NOMO-1 treated with dmso at 0.1 percent for 144 hours (cell line): ENCODE data around the gene SUSD1.
"Not testable (repeated sequence)": the region's sequence is repeated elsewhere in the genome, so short reads cannot be mapped to it uniquely, and the experiment has no call there.

Experiments
- DNase-seq: peaks from one replicate; lab custom pipeline; 2025; ENCODE audit not compliant: unreplicated experiment; lab: John Stamatoyannopoulos, UW

Gene SUSD1

GRCh38 chr9:112174965-112175795 lies at the start of gene SUSD1:
TSS of gene SUSD1 (minus strand) at chr9:112175297. CDS start at chr9:112175235, 62 bp downstream.
- DNase-seq, result no peak

DNA sequence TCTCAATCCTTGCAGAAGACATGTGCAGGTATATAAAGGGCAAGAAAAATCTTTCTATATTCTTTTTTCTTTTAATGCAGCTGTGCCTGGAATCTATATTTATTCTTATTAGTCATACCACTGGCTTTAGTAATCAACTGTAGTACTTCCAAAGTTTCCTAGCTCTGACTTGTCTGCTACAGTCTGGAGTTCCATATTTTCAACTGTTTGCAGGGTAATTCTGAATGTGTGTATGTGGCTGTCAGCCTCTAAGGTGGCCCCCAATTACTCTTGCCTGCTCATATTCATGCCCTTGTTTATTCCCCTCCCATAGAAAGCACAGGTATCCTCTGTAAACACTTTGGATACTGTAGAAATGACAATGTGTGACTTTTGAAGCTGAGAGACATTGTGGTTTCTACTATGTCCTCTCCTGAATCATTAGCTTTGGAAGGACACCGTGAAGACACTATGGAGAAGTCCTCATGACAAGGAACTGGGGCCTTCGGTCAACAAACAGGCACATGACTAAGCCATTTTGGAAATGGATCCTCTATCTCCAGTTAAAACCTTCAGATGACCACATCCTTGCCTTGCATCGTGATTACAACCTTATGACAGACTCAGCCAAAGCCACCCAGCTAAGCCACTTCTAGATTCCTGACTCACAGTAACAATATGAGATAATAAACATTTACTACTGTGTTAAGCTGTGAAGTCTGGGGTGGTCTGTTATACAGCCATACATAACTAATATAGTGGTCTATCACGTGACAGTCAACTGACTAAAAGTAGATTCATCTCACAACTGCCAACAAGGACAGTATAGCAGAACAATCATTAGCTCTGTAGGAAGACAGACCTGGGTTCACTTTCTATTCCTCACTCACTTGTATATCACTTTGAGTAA lies 49.5 kb upstream of the SUSD1 start:
- DNase-seq, result no peak

DNA sequence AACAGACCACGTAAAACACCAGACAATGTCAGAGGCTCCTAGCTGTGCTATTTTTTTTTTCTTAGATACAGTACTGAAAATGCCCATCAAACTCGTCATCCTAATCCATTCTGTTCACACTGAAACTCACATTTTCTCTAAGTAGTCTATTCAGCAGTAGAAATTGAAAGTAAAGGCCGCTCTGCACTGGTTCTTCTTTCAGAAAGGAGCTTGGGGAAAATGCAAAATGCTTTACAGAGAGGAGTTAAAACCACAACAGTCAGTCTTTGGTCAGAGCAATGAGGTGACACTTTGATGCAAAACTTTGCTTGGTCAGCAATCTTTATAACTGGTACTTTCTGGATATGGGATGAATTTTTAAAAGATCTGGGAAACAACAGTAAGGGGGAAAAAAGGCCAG lies 43.8 kb upstream of the SUSD1 start:
- no peak for DNase-seq

GRCh38 chr9:112212926-112213325 lies 37.8 kb upstream of the SUSD1 start:
- DNase-seq, result no peak

DNA sequence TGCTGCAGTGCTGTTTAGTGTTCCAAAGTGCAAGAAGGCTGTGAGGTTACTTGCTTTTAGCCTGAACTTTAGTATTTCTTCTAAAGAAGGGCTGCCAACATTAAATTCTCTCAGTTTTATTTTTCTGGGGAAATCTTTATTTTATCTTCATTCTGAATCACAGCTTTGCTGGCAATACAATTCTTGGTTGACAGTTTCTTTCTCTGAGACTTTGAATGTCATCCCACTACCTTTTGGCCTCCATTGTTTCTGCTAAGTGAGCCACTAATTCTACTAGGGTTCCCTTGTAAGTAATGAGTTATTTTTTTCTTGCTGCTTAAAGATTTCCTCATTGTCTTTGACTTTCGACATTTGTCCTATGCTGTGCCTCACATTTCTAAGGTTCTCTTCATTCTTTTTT lies 32.4 kb upstream of the SUSD1 start:
- no peak for DNase-seq

DNA sequence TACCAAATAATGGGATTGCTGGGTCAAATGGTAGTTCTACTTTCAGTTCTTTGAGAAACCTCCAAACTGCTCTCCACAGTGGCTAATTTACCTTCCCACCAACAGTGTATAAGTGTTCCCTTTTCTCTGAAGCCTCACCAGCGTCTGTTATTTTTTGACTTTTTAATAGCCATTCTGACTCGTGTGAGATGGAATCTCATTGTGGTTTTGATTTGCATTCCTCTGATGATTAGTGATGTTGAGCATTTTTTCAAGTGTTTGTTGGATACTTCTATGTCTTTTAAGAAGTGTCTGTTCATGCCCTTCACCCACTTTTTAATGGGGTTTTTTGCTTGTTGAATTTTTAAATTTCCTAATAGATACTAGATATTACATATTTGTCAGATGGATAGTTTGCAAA lies 28.4 kb upstream of the SUSD1 start:
- DNase-seq, result no peak

GRCh38 chr9:112200711-112201110 lies 25.6 kb upstream of the SUSD1 start:
- no peak for DNase-seq

DNA sequence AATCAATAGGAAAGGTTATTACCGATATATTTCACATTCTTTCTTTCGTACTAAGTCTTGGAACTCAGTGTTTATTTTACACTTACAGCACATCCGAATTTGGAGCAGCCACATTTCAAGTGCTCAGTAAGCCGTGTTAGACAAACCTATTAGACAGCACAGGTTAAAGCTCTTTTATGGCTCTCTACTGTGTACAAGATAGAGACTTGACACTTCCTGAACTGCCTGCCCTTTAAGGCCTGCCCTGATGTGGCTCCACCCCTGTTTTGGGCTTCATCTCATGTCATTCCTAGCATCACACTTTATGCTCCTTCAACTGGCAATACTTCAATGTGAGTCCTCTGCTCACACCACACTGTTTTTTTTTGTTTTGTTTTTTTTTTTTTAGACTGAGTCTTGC lies 23.5 kb upstream of the SUSD1 start:
- DNase-seq, result no peak

- DNase-seq, result no peak
Observed at GRCh38 chr9:112194969-112195431, 19.9 kb upstream of the SUSD1 start.

DNA sequence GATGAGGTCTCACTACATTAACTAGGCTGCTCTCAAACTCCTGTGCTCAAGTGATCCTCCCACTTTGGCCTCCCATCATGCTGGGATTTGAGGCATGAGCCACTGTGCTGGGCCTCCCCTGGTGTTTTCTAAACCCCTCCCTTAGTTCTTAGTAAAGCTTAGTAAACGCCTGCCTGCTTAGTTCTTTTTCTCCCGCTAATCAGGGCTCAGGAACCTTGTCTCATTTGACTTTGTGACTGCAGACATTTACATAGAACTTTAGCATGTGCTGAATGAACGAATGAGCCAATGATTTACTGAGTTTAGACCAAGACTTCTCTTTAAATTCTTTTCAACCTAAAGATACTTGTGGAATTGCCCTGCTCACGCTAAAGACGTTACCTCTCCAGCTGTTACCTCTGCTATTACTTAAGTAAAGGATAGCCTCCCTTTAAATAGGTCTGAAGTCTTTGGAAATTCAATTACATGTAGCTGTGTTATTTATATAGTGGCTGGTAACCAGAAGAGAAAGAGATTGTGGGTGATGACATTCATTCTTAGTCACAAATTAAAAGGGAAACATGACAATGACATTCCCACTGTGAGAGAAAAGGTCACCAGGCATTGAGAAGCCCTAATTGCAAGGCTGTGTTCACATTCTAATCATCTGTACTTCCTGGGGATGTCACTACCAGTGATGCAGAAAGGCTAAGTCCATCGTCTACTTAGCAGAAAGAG lies 18.6 kb upstream of the SUSD1 start:
- no peak for DNase-seq

DNA sequence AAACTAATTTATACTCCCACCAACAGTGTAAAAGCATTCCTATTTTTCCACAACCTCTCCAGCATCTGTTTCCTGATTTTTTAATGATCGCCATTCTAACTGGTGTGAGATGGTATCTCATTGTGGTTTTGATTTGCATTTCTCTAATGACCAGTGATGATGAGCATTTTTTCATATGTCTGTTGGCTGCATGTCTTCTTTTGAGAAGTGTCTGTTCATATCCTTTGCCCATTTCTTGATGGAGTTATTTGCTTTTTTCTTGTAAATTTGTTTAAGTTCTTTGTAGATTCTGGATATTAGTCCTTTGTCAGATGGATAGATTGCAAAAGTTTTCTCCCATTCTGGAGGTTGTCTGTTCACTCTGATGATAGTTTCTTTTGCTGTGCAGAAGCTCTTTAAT lies 15.2 kb upstream of the SUSD1 start:
- not testable (repeated sequence) for DNase-seq

GRCh38 chr9:112188884-112189283 lies 13.8 kb upstream of the SUSD1 start:
- DNase-seq, result no peak

DNA sequence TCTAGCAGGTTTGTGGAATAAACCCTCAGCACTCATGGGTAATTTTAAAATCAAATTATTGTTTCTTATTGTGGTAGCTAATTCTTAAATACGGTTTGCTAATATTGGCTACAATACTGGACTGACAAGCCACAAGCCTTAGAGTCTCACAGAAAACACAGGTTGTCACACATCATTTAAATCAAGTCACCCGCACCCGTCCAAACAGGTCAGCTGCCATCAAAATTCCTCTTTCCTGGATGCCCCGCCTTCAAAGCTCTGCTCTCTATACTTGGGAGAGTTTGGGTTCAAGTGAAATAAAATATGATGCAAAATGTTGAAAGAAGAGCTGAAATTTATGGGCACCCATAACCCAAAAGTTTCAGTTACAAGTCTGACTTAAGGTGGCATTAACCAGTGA lies 12.3 kb upstream of the SUSD1 start:
- DNase-seq, result no peak

GRCh38 chr9:112186695-112187094 lies 11.6 kb upstream of the SUSD1 start:
- no peak for DNase-seq

- no peak for DNase-seq
Observed at GRCh38 chr9:112184946-112185345, 9.8 kb upstream of the SUSD1 start.

GRCh38 chr9:112184221-112184620 lies 9.1 kb upstream of the SUSD1 start:
- DNase-seq, result no peak

DNA sequence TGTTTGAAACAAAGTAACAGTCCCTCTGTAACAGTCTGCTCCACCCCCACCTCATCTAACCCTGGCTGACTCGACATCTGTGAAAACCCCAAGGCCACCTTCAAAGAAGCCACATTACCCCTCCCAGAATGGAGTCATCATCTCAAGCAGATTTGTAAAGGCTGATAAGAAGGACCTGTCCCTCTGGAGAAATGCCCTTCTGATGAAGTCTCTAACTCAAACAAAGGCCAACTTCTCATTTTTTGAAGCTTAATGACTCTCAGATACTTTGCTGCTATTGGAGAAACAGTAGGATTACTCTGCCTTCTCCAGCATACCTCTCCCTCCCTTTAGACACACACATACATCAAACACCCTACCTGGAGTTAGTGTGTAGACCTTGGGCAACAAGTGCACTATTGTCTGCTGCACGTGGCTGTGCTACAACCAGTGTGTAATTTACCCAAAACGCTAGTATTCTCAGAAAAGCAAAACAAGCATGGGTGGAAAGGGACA lies 5.3 kb upstream of the SUSD1 start:
- no peak for DNase-seq

GRCh38 chr9:112179816-112180215 lies 4.7 kb upstream of the SUSD1 start:
- no peak for DNase-seq

DNA sequence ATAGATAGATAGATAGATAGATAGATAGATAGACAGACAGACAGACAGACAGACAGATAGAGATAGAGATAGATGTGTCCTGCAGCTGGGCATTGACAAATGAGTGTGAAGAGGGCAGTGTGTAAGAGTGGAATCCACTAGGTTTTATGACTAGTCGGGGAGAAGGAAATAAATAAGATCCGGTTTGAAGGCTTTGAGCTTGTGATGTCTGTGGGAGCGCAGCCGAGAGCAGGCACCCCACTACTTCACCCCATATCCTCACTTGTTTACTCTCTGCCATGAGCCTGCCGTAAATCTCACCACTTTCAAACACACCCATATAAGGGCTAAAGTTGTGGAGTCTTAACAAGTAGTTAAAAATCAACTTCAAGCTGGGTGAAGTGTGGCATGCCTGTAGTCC lies 1.4 kb upstream of the SUSD1 start:
- DNase-seq, result no peak

GRCh38 chr9:112175796-112176315 lies 759 bp upstream of the SUSD1 start:
- no peak for DNase-seq
